ENCODE measurements around the gene RASL11B.

The RASL11B gene

DNA sequence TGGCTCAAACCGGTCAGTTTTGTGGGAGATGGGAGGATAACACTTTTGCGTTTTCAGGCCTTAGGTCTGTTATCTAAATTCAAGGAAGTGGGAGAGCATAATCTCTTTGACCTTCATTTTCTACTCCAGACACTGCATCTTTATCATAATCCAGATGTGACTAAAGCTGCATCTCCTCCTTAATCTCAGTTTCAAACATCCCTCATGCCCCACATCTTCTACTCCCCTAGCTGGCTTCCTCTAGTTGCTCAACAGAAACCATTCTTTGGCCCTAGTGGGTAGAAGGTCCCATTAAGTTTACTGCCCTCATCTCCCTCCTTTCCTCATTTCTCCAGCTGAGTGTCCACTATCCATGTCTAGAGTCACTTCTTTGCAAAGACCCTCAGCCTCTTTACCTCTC is 18.8 kb upstream of the RASL11B start:
- no peak for DNase-seq (ENCODE audit: low read depth)

DNA sequence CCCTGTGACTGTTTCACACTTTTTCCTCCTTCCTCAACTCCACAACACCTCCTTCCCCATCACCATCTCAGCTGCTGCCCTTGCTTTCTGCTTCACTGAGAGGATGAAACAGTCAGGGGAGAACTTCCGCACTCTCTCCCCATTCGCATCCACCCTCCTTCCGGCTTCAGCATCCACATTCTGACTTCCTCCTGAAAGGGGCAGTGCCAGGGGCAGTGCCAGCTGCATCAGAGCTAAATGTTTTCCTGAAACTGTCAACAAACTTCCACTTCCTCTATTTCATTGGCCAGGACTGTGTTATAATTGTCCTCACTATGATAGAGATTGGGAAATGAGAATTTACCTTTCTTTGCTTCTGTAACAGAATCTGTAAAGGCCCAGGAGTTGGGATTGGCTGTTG is 18.2 kb upstream of the RASL11B start:
- DNase-seq (ENCODE audit: low read depth) = no peak

DNA sequence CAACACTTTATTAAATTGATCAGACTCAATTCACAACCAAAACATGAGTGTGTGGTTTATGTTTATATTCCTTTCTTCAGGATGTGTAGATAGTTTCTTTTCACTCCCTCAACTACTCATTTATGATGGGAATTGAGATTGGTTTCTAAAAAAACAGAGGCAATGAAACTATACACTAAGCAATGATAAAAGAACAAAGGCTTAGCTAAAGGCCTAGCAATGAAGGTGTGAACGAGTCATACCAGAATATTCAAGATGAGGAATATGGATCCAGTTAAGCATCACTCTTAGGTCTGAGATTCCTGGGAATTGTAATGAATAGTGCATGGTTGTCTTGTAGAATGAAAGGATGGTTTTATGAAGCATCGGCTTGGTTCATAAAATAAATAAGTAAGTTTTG is 17.5 kb upstream of the RASL11B start:
- DNase-seq (ENCODE audit: low read depth) = no peak

- DNase-seq (ENCODE audit: low read depth) = no peak
Measured at GRCh38 chr4:52846502-52846901, 15.6 kb upstream of the RASL11B start.

- no peak for DNase-seq (ENCODE audit: low read depth)
Measured at GRCh38 chr4:52848254-52848653, 13.9 kb upstream of the RASL11B start.

DNA sequence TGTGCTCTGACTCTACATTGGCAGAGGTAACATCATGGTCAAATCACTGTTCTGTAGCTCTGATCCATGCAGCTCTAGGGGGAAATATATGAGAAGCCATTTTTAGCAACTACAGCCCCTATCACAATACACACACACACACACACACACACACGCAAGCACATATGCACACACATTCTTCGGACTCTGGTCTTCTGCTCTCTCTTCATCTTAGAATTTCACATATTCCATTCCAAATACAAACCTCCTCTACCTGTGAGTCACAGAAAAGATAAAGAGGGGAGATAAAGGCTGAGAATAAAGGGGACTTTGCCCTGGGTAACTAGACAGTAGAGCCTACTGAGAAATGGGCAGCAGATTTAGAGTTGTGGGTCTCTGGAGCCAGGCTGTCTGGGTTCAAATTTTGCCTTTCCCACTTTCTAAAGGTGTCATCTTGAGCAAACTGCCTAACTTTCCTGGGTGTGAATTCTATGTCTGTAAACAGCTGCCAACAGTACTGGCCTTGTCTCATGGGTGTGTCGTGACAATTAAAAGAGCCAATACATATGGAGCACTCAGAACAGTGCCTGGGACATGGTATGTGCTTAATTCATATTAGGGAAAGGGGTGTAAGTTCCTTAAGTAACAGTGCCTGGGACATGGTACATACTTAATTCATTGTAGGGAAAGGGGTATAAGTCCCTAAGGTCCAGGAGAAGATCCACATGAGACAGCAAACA is 11.6 kb upstream of the RASL11B start:
- DNase-seq (ENCODE audit: low read depth) = no peak

DNA sequence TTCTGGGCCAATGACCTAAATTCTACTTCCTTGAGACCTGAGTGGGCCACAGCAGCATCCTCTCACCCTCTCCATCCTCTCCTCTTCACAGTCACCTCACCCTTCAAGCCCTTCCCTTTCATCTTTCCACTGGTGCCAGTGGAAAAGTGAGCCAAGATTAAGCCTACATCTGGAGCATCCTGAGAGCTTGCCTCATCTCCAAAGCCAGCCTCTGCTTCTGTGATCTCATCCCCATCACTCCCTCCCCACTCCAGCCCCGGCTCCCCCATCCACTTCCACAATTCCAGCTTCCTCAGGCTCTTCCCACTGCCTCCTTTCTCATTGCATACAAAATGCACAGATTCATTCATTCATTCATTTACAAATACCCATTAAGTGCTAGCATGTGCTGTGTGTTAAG is 10.1 kb upstream of the RASL11B start:
- DNase-seq (ENCODE audit: low read depth) = no peak

DNA sequence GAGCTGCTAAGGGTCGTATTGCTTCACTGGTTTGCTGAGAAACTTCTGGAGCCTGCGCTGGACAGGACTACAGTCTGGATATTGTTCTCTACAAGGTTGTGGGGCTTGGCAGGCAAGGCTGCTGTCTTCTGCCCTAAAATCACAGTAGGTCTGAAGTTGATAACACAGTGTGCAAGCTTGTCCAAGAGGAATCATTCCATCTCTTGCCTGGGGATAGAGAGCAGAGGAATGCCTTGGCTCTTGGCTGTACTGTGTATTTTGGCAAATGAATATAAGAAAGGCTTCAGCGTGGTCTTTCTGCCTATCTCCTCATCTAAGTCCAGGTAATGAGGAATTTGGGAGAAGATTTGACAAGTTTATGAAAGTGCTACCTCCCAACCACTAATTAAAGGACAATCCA is 9.4 kb upstream of the RASL11B start:
- no peak for DNase-seq (ENCODE audit: low read depth)

- no peak for DNase-seq (ENCODE audit: low read depth)
Measured at GRCh38 chr4:52853351-52853750, 8.8 kb upstream of the RASL11B start.

DNA sequence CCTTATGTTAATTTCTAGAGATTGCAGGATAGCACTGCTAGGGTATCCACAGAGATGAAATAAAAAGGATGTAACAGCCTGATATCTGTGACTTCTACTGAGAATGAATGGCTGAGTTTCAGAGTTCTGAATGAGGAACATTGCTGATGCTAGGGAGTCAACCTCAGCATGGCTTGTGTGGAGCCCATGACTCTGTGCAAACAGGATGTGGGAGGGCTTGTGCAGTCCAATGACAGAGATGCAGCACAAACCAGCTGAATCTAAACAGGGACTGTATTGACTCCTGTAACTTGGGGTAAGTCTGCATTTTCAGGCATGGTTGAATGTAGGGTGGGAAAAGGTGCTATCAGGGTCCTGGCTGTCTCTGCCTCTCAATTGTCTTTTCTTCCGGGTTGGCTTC is 5.3 kb upstream of the RASL11B start:
- DNase-seq (ENCODE audit: low read depth) = no peak

DNA sequence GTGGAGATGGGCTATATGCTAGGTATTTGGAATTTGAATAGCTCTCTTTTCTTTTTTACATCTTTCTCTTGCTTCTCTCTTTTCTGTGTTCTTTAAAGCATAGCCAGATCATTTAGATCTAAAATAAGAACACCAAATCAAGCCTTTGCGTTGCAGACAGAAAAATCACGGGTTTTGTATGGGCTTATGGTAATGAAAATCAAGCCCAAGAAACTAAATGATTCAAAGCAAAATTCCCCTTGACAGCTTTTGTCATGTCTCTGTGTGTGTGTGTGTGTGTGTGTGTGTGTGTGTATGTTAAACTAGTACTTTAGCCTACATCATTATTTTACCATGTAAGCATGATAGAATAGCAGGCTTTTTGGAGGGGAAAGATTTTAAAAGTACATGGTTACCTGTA is 1.8 kb upstream of the RASL11B start:
- DNase-seq (ENCODE audit: low read depth) = no peak

DNA sequence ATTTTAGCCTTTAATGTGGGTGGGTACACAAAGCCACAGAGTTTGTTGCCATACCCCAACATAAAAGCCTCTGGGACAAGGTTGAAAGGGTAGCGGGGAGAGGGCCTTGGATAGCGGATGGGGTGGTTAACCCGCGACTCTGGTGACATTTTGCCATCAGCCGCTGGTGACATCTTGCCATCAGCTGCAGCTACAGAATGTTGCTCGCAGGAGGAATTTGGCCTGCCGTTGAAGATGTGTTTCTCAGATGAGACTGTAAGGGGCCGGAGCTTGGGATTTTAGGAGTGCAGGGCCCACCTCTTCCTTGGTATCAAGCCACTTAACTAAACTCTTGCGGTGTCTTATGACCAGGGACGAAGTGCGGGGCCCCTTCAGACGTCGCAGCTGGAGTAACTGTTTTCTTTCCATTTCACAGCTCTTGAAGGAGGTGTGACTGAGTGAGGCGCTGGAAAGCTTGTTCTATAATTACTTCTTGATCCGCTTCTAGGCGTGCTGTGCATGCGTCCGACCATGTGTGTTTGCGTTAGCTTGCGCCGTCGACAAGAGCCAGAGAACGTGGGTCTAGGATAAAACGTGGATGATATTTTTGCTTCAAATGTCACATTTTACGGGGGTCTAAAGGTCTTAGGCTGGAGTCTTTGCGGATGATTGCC is 820 bp upstream of the RASL11B start:
- no peak for DNase-seq (ENCODE audit: low read depth)

DNA sequence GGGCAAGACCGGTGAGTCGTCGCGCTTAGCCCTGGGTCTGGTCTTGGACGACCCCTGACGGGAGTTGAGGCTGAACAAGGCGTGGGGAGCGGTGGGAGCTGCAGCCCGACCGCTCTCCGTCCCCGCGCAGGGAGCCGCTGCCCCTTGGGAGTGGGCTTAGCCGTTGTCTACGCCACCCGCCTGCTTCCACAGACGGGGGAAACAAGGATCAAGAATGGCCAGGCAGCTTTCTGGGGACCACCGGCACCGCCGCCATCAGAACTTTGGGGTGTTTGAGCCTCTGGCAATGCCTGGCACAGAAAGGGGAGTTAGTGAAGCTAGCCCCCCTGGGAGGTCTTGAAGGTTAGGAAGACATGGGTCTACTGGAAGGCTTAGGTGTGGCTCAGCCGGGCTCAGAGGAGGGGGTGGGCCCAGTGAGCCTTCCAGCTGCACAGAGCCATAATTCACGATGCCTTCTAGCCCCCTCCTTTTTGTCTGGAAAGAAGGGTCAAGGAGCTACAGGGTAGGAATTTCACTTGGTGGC is 583 bp downstream of the RASL11B start:
- DNase-seq (ENCODE audit: low read depth) = no peak

DNA sequence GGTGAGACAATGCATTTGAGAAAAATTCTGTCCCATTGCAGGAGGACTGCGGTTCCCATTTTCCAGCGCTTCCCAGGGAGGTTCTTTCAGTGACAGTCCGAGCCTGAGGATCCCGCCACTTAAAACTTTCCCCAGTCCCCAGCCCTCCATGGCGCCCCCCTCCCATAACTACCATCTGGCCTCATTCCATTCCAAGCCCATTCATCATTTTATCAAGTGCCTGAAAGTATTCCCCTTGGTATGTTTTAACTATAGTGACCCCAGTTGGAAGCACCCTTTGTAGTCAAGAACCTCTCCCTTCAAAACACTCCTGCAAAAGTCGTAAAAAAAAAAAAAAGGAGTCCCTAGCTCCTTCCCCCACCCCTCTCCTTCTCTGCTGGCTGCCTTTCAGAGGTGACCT is 1.2 kb downstream of the RASL11B start:
- no peak for DNase-seq (ENCODE audit: low read depth)

- DNase-seq (ENCODE audit: low read depth) = no peak
Measured at GRCh38 chr4:52864793-52865192, 2.7 kb downstream of the RASL11B start.

GRCh38 chr4:52865300-52865699 is 3.2 kb downstream of the RASL11B start:
- no peak for DNase-seq (ENCODE audit: low read depth)

DNA sequence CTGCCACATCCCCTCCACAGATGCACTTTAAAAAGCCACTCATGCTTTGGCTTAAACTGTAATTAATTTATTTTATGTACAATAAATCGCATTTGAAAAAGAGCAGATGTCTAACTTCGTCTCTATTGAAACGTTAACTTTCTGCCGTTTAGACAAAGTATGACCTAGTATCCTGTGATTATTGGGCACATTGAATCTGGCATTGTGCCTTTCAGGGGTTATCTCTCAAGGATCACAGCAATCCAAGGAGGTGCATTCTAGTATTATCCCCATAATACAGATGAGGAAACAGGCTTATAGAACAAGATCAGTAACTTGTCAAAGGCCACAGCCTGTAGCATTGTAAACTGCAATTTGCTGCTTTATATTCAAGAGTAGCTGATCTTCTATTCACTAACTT is 4.6 kb downstream of the RASL11B start:
- DNase-seq (ENCODE audit: low read depth) = no peak

GRCh38 chr4:52867163-52867562 is 5.0 kb downstream of the RASL11B start:
- no peak for DNase-seq (ENCODE audit: low read depth)

GRCh38 chr4:52868133-52868532 is 6.0 kb downstream of the RASL11B start:
- DNase-seq (ENCODE audit: low read depth) = no peak

- no peak for DNase-seq (ENCODE audit: low read depth)
Measured at GRCh38 chr4:52869196-52869595, 7.1 kb downstream of the RASL11B start.

- DNase-seq (ENCODE audit: low read depth) = no peak
Measured at GRCh38 chr4:52869656-52870055, 7.5 kb downstream of the RASL11B start.

DNA sequence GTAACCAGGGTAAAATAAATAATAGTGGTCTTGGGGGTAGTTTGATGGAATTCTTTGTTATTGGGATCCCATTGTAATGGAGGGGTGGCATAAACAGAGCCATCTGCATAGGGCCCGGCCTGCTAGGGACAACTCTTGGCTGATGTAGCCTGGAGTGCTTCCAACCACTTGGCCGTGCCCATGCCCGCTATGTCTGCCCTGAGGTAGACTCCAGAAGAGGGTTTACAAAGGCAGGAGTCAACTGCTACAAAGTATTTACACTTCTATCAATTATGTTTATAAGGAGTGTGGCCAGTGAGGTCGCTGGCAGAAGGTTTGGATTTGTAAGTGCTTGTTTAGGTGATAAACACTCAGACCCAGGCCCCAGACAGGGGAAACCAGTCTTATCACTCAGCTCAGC is 8.1 kb downstream of the RASL11B start:
- DNase-seq (ENCODE audit: low read depth) = no peak

- no peak for DNase-seq (ENCODE audit: low read depth)
Measured at GRCh38 chr4:52873191-52873590, 11.1 kb downstream of the RASL11B start.

GRCh38 chr4:52873861-52874343 is 11.8 kb downstream of the RASL11B start:
- DNase-seq (ENCODE audit: low read depth) = no peak
